ENCODE results near the gene RALY. TPM values are rescaled to one million over a fixed set of nuclear protein-coding genes. Genes with fewer than 3 reads are reported as not detected.

RALY gene
- total and polyA plus RNA-seq, 9 donors, result 51.7 to 131 (median 105) TPM

DNA sequence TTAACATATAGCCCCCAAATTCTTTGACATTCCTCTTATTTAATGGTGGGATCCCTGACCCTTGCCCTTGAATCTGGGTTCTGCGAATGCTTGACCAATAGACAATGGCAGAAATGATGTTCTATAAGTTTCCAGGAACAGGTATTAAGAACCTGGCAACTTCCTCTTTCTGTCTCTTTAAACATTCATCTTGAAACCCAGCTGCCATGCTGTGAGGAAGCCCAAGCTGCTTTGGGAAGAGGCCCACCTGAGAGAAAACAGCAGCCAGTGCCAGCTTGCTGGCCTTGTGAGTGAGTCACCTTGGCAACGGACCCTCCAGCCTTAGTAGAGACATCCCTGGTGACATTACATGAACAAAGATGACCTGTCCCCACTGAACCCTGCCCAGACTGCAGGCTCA lies 45.2 kb upstream of the RALY start:
- WGBS, 3 donors, result 80 to 94% (median 89%) methylated on average over 2 of the region's 2 CpGs
- TF ChIP-seq EP300 (IDR thresholded peaks at IDR 0.05) (no peak), POLR2A (IDR thresholded peaks at IDR 0.05) (no peak)
- TF ChIP-seq, protein P1, sequence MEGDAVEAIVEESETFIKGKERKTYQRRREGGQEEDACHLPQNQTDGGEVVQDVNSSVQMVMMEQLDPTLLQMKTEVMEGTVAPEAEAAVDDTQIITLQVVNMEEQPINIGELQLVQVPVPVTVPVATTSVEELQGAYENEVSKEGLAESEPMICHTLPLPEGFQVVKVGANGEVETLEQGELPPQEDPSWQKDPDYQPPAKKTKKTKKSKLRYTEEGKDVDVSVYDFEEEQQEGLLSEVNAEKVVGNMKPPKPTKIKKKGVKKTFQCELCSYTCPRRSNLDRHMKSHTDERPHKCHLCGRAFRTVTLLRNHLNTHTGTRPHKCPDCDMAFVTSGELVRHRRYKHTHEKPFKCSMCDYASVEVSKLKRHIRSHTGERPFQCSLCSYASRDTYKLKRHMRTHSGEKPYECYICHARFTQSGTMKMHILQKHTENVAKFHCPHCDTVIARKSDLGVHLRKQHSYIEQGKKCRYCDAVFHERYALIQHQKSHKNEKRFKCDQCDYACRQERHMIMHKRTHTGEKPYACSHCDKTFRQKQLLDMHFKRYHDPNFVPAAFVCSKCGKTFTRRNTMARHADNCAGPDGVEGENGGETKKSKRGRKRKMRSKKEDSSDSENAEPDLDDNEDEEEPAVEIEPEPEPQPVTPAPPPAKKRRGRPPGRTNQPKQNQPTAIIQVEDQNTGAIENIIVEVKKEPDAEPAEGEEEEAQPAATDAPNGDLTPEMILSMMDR (IDR thresholded peaks at IDR 0.05), result no peak
- Histone ChIP-seq H3K27me3 (no peaks in the 10 kb centered on the region), H3K9me3 (peaks cover 0 to 4% of the 10 kb centered on the region in 2 donors), H3K4me1 (ENCODE audit: insufficient read depth) (no peaks in the 10 kb centered on the region), H3K36me3 (no peaks in the 10 kb centered on the region), H3K4me3 (no peak overlapping the region), H3K27ac (no peak overlapping the region)
- intact Hi-C loops (cut with DNase I), result no loop called here
- no peak for DNase-seq

DNA sequence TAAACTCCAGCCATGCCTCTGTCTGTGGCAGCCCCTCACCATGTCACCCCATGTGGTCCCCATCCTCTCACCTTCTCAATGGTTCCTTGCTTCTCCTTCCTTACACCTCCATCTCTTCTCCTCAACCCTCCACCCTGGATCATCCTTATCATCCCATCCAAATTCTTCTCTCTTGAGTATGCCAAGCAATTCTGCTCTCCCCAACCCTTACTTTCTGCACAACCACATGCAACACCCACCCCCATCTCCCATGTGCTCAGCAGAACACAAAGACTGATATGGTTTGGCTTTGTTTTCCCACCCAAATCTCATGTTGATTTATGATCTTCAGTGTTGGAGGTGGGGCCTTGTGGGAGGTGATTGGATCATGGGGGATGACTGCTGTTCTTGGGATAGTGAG lies 42.5 kb upstream of the RALY start:
- H3K36me3 ChIP-seq, result no peaks in the 10 kb centered on the region
- DNase-seq, result no peak
- intact Hi-C loops (cut with DNase I), result no loop called here
- TF ChIP-seq, protein P1 (IDR thresholded peaks at IDR 0.05), result no peak
- TF ChIP-seq EP300 (IDR thresholded peaks at IDR 0.05) (no peak), POLR2A (IDR thresholded peaks at IDR 0.05) (no peak)
- no peak overlapping the region for H3K4me3 ChIP-seq
- H3K9me3 ChIP-seq, result peaks cover 0 to 4% of the 10 kb centered on the region in 2 donors
- H3K27ac ChIP-seq, result no peak overlapping the region
- H3K4me1 ChIP-seq (ENCODE audit: insufficient read depth), result no peaks in the 10 kb centered on the region
- H3K27me3 ChIP-seq, result no peaks in the 10 kb centered on the region

DNA sequence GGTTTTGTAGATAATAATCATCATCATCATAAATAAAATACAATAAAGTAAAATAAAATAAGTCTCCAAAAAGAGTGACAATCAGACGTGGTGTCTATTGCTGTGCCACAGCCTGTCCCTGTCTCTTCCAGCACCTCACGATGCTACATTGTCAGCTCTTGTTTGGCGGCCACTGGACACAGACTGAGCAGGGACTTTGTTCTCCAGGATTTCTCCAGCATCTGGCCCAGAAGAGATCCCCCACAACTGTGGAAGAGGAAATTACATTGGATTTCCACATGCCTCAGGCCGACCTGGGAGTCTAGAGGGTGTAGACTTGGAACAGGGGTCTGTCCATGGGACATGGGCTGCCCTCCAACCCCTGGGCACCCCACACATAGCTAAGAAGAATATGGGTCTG lies 39.2 kb upstream of the RALY start:
- no peak for DNase-seq
- no peaks in the 10 kb centered on the region for H3K27me3 ChIP-seq
- H3K27ac ChIP-seq, result no peak overlapping the region
- intact Hi-C loops (cut with DNase I), result no loop called here
- no peaks in the 10 kb centered on the region for H3K4me1 ChIP-seq (ENCODE audit: insufficient read depth)
- no peaks in the 10 kb centered on the region for H3K9me3 ChIP-seq
- H3K4me3 ChIP-seq, result no peak overlapping the region
- 77 to 86% (median 82%) methylated on average over 4 of the region's 4 CpGs for WGBS, 3 donors
- no peaks in the 10 kb centered on the region for H3K36me3 ChIP-seq
- TF ChIP-seq EP300 (IDR thresholded peaks at IDR 0.05), result no peak
- TF ChIP-seq, protein P1 (IDR thresholded peaks at IDR 0.05), result no peak
- no peak for TF ChIP-seq POLR2A (IDR thresholded peaks at IDR 0.05)

DNA sequence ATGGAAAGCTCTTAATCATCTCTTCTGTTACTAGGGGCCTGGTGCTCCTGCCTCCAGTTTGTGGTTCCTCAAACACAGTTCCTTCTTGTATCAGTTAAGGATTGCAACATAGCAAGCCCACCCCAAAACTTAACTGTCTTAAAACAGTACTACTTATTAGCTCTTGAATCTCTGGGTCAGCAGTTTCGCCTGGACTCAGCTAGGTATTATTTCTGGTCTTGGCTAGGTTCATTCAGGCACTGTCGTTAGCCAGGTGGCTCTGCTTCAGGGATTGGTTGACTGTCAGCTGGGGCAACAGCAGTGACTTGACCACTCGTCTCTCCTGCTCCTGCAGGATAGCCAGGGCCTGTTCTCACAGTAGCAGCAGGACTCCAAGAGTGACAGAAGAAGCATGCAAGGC lies 30.0 kb upstream of the RALY start:
- TF ChIP-seq, protein P1 (IDR thresholded peaks at IDR 0.05), result no peak
- TF ChIP-seq EP300 (IDR thresholded peaks at IDR 0.05) (no peak), POLR2A (IDR thresholded peaks at IDR 0.05) (no peak)
- H3K27me3 ChIP-seq, result no peaks in the 10 kb centered on the region
- H3K4me1 ChIP-seq (ENCODE audit: insufficient read depth), result no peaks in the 10 kb centered on the region
- no peak overlapping the region for H3K4me3 ChIP-seq
- no peaks in the 10 kb centered on the region for H3K9me3 ChIP-seq
- intact Hi-C loops (cut with DNase I), result no loop called here
- DNase-seq, result no peak
- 76 to 82% (median 80%) methylated on average over 3 of the region's 3 CpGs for WGBS, 3 donors
- no peaks in the 10 kb centered on the region for H3K36me3 ChIP-seq
- H3K27ac ChIP-seq, result no peak overlapping the region

DNA sequence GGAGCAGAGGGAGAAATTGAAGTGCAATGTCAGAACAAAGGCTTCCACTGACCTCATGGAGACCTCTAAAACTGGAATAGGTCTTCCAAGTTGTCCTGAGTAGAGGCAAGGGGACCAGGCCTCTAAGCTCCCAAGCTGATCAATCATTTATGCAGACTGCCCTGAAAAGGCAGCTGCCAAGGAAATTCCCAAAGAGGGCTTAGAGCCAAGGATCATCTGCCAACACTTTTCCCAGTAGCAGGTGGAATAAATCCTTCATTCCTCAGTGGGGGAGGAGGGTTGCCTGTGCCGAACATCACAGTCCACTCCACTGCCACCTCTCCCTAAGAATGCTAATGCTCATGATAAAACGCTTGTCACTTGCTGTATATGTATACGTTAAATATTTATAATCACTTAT lies 29.3 kb upstream of the RALY start:
- no peak for DNase-seq
- Histone ChIP-seq H3K27me3 (no peaks in the 10 kb centered on the region), H3K9me3 (no peaks in the 10 kb centered on the region), H3K36me3 (no peaks in the 10 kb centered on the region), H3K4me1 (ENCODE audit: insufficient read depth) (no peaks in the 10 kb centered on the region), H3K27ac (no peak overlapping the region), H3K4me3 (no peak overlapping the region)
- intact Hi-C loops (cut with DNase I), result no loop called here
- 76 to 77% (median 77%) methylated on average over 3 of the region's 3 CpGs for WGBS, 3 donors
- TF ChIP-seq POLR2A (IDR thresholded peaks at IDR 0.05) (no peak), EP300 (IDR thresholded peaks at IDR 0.05) (no peak)
- TF ChIP-seq, protein P1 (IDR thresholded peaks at IDR 0.05), result no peak

All from ovary (tissue), 9 donors.